Activated CD8-positive, alpha-beta T cell treated with anti-CD3 and anti-CD28 coated beads for 36 hours (primary cell): ENCODE data around the gene ABCD3. TPM values are rescaled to one million over a fixed set of nuclear protein-coding genes. Genes with fewer than 3 reads are reported as not detected.

Experiments
- ATAC-seq: fragments of 200-7000 bp; cut with Tn5 transposase; one replicate; pipeline ENCODE4 v1.10.0; 2021; ENCODE audit warnings: mild to moderate bottlenecking, moderate library complexity
- CTCF ChIA-PET: fragments of 350-600 bp; sonication (Branson Sonifier 250); formaldehyde crosslinking; loops from one replicate; lab custom pipeline; 2021; ENCODE audit warnings: antibody characterized with exemption; lab: Charles Lee
- POLR2A ChIA-PET: fragments of 350-600 bp; sonication (Branson Sonifier 250); formaldehyde crosslinking; loops from one replicate; lab custom pipeline; 2021; ENCODE audit warnings: antibody characterized with exemption; lab: Charles Lee
- DNase-seq: peaks from one replicate; pipeline ENCODE4 v3.0.0-alpha.2; 2020
- H3K27ac Mint-ChIP-seq: one replicate; pipeline ENCODE4 v1.8.0; 2021; ENCODE audit warnings: mild to moderate bottlenecking, mixed read lengths
- H3K27me3 Mint-ChIP-seq: one replicate; pipeline ENCODE4 v1.8.0; 2021; ENCODE audit warnings: mixed read lengths
- H3K36me3 Mint-ChIP-seq: one replicate; pipeline ENCODE4 v1.8.0; 2021; ENCODE audit warnings: low read depth, mixed read lengths
- H3K4me1 Mint-ChIP-seq: one replicate; pipeline ENCODE4 v1.8.0; 2021; ENCODE audit warnings: low read depth, mixed read lengths
- H3K4me3 Mint-ChIP-seq: one replicate; pipeline ENCODE4 v1.8.0; 2021; ENCODE audit warnings: mild to moderate bottlenecking, moderate library complexity, mixed read lengths
- H3K9me3 Mint-ChIP-seq: one replicate; pipeline ENCODE4 v1.8.0; 2021; ENCODE audit warnings: mixed read lengths
- intact Hi-C: fragments of 100-400 bp; cut with micrococcal nuclease; formaldehyde crosslinking; loops from one replicate; pipeline ENCODE4 v1.10.0; 2022
- total RNA-seq, 2 experiments: library from RNA; stranded (reverse); gene quantifications; one replicate each; pipeline ENCODE4 v1.2.3, GENCODE V29; 2021
- TF ChIP-seq, protein P1 (sequence below): fragments of 200-600 bp; IDR thresholded peaks from one replicate; pipeline ENCODE4 v1.8.0; 2022; ENCODE audit warnings: antibody characterized with exemption, mild to moderate bottlenecking

ABCD3 gene
- total RNA-seq, 2 experiments from 2014 or later: 31.3 to 31.9 TPM

DNA sequence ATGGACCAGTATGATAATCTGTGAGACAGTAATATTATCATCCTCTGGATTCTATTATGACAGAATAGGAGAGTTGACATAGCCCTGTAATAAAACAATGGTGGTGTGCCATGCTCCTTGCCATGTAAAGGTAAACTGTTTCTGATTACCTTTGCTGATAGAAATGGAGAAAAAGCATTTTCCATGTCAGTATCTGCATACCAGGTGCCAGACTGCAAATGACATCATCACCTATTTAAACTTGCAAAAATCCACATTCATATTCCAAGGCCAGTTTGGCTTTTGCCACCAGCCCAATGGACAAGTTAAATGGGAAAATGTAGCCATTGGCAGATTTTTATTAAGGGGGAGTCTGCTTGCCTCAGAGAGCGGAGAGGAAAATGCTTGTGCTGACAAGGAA is 23.9 kb upstream of the ABCD3 start:
- POLR2A ChIA-PET: no interaction called here
- Mint-ChIP-seq H3K4me3 (no peak overlapping the region), H3K9me3 (peaks cover 5% of the 10 kb centered on the region), H3K27ac (no peak overlapping the region), H3K36me3 (no peaks in the 10 kb centered on the region), H3K4me1 (no peaks in the 10 kb centered on the region), H3K27me3 (peaks cover 2% of the 10 kb centered on the region)
- intact Hi-C loops: no loop called here
- TF ChIP-seq, protein P1, sequence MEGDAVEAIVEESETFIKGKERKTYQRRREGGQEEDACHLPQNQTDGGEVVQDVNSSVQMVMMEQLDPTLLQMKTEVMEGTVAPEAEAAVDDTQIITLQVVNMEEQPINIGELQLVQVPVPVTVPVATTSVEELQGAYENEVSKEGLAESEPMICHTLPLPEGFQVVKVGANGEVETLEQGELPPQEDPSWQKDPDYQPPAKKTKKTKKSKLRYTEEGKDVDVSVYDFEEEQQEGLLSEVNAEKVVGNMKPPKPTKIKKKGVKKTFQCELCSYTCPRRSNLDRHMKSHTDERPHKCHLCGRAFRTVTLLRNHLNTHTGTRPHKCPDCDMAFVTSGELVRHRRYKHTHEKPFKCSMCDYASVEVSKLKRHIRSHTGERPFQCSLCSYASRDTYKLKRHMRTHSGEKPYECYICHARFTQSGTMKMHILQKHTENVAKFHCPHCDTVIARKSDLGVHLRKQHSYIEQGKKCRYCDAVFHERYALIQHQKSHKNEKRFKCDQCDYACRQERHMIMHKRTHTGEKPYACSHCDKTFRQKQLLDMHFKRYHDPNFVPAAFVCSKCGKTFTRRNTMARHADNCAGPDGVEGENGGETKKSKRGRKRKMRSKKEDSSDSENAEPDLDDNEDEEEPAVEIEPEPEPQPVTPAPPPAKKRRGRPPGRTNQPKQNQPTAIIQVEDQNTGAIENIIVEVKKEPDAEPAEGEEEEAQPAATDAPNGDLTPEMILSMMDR: no peak
- DNase-seq (no peak), ATAC-seq (no peak)
- CTCF ChIA-PET: no interaction called here

DNA sequence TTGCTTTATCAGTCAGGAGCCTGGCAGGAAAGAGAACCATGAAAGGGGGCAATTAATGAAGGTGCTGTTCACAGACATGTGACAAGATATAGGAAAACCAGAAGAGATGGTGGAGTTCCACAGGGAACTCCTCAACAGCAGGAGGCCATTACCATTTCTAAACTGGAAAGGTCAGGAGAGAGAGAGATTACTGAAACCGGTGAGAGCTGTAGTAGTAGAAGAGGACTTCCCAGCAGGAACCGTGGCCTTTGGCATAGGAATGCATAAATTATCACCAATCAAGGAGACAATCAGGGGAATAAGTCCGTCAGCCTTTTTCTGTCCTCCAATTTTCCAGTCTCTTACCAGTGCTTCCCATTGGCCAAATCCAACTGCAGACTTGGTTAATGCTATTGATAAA is 23.0 kb upstream of the ABCD3 start:
- no peak for ATAC-seq
- ChIA-PET CTCF (no interaction called here), POLR2A (no interaction called here)
- H3K9me3 Mint-ChIP-seq: no peaks in the 10 kb centered on the region
- H3K36me3 Mint-ChIP-seq: no peaks in the 10 kb centered on the region
- H3K4me1 Mint-ChIP-seq: no peaks in the 10 kb centered on the region
- TF ChIP-seq, protein P1: no peak
- intact Hi-C loops: no loop called here
- no peak overlapping the region for H3K27ac Mint-ChIP-seq
- H3K27me3 Mint-ChIP-seq: peaks cover 3% of the 10 kb centered on the region
- H3K4me3 Mint-ChIP-seq: no peak overlapping the region
- no peak for DNase-seq

DNA sequence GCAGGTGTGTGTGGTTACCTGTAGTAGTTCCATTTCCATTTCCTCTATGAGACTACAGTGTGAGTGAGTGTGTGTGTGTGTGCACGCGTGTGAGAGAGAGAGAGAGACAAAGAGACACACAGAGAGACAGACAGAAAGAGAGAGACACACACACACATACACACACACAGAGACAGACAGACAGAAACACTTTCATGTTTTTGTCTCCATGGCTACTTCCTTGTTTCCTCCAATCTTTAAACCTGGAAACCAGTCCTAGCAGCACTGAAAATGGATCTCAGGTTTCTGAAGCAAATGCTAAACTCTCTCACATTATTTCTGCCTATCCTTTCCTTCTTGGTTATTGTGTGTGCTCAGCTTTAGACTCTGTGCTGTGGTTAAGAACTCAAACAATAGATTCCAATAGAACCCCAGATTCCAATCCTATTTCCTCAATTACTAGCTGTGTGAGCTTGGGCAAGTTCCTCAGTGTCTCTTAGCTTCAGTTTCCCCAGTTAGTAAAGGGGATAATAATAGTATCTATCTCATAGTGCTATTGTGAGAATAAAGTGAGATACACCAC is 22.4 kb upstream of the ABCD3 start:
- ChIA-PET CTCF (interaction anchor here (1.1 kb wide), 1 partner anchor 67 kb away, joined by 3 read pairs; no protein-coding TSS in a partner anchor), POLR2A (no interaction called here)
- H3K27ac Mint-ChIP-seq: no peak overlapping the region
- no peak overlapping the region for H3K4me3 Mint-ChIP-seq
- TF ChIP-seq, protein P1: no peak
- H3K27me3 Mint-ChIP-seq: peaks cover 3% of the 10 kb centered on the region
- ATAC-seq (no peak), DNase-seq (no peak)
- no peaks in the 10 kb centered on the region for H3K9me3 Mint-ChIP-seq
- intact Hi-C loops: no loop called here
- no peaks in the 10 kb centered on the region for H3K36me3 Mint-ChIP-seq
- no peaks in the 10 kb centered on the region for H3K4me1 Mint-ChIP-seq

DNA sequence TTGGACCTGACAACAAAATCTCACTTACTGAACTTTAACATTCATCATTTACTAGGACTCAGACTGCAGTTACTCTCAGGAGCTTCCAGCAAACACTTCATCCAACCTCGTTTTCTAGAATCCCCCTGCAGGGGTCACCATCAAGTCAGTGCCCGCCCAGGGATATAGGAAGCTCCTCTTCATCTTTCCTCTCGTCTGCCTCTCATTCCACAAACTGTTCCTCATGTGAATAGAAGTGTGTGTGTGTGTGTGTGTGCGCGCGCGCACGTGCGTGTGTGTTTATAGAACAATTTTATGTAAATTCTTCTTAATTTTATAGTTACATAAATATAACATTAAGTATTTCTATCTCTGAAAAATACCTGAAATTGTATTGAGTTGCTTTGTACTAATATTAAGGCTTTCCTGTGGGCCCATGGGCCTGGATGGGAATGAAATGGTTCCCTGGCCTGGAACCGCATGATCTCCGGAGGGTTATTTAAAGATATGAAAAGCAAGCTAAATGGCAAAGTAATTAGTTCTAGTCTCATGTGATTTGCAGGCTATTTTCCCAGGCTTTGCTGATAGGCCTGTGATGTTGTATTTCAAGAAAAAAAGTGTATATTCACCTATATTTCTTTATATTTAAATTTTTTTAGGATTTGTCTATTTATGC is 21.7 kb upstream of the ABCD3 start:
- no peak for ATAC-seq
- Mint-ChIP-seq H3K9me3 (no peaks in the 10 kb centered on the region), H3K4me1 (no peaks in the 10 kb centered on the region), H3K27ac (no peak overlapping the region), H3K4me3 (no peak overlapping the region), H3K36me3 (no peaks in the 10 kb centered on the region), H3K27me3 (peaks cover 3% of the 10 kb centered on the region)
- intact Hi-C loops: no loop called here
- TF ChIP-seq, protein P1: no peak
- DNase-seq: no peak
- POLR2A ChIA-PET: no interaction called here
- CTCF ChIA-PET: interaction anchor here (1.1 kb wide), 1 partner anchor 67 kb away, joined by 3 read pairs; no protein-coding TSS in a partner anchor

DNA sequence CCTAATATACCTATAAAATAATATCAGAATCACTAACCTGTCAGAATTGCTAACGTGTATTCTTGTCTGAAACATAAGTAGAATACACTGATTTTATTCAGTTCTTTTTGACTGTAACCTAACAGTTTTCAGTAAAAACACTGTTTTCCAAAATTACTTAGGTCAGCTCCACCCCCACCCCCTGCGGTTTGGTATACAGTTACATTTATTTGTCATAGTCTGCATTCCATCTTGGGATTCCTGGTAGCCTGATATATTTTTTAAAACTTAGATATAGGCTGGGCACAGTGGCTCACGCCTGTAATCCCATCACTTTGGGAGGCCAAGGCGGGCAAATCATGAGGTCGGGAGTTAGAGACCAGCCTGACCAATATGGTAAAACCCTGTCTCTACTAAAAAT is 19.8 kb upstream of the ABCD3 start:
- ATAC-seq (no peak), DNase-seq (no peak)
- no peaks in the 10 kb centered on the region for H3K36me3 Mint-ChIP-seq
- no peak overlapping the region for H3K27ac Mint-ChIP-seq
- intact Hi-C loops: no loop called here
- H3K4me3 Mint-ChIP-seq: no peak overlapping the region
- H3K4me1 Mint-ChIP-seq: no peaks in the 10 kb centered on the region
- CTCF ChIA-PET: no interaction called here
- no peaks in the 10 kb centered on the region for H3K9me3 Mint-ChIP-seq
- peaks cover 7% of the 10 kb centered on the region for H3K27me3 Mint-ChIP-seq
- TF ChIP-seq, protein P1: no peak
- POLR2A ChIA-PET: no interaction called here
